Liver (tissue), 10 donors: Measurements from ENCODE around the gene LRCH4. TPM values are rescaled to one million over a fixed set of nuclear protein-coding genes. Genes with fewer than 3 reads are reported as not detected.
"Not testable (repeated sequence)": the region's sequence is repeated elsewhere in the genome, so short reads cannot be mapped to it uniquely, and the experiment has no call there.

ENCODE experiments used
- DNase-seq: peaks from one replicate; pipeline ENCODE4 v3.0.0-alpha.2; 2017; ENCODE audit warnings: low spot score
- H3K27ac ChIP-seq, 2 donors: one replicate each; pipeline ENCODE4 v1.7.0; 2013; ENCODE audit warnings: inconsistent platforms in 2 of 2, low read length in 2 of 2, control low read depth in 1 of 2, low read depth in 1 of 2, mild to moderate bottlenecking in 1 of 2
- H3K27me3 ChIP-seq, 4 donors: one replicate each; pipeline versions ENCODE4 v1.6.1 to v1.7.0; 2013; ENCODE audit warnings: low read length in 3 of 4, inconsistent platforms in 1 of 4, mild to moderate bottlenecking in 1 of 4, moderate library complexity in 1 of 4; ENCODE audit not compliant: control insufficient read depth in 4 of 4, insufficient read depth in 4 of 4
- H3K36me3 ChIP-seq, 4 donors: one replicate each; pipeline versions ENCODE4 v1.6.1 to v1.7.0; 2013; ENCODE audit warnings: low read length in 3 of 4, mild to moderate bottlenecking in 3 of 4, low read depth in 1 of 4, moderate library complexity in 1 of 4; ENCODE audit not compliant: control insufficient read depth in 4 of 4, insufficient read depth in 3 of 4
- H3K4me1 ChIP-seq, 4 donors: one replicate each; pipeline versions ENCODE4 v1.6.1 to v1.7.0; 2013; ENCODE audit warnings: low read length in 3 of 4, mild to moderate bottlenecking in 3 of 4, moderate library complexity in 1 of 4; ENCODE audit not compliant: control insufficient read depth in 4 of 4, insufficient read depth in 4 of 4
- H3K4me3 ChIP-seq, 3 donors: one replicate each; pipeline versions ENCODE4 v1.6.1 to v1.7.0; 2013; ENCODE audit warnings: low read length in 3 of 3, control low read depth in 1 of 3, low read depth in 1 of 3, mild to moderate bottlenecking in 1 of 3
- H3K9ac ChIP-seq, 2 donors: one replicate each; pipeline ENCODE4 v1.7.0; 2013; ENCODE audit warnings: low read length in 2 of 2, mild to moderate bottlenecking in 2 of 2, moderate library complexity in 2 of 2, control low read depth in 1 of 2, low read depth in 1 of 2
- H3K9me3 ChIP-seq, 4 donors: one replicate each; pipeline versions ENCODE4 v1.6.1 to v1.7.0; 2013; ENCODE audit warnings: low read length in 3 of 4; ENCODE audit not compliant: control insufficient read depth in 4 of 4
- HNF4A ChIP-seq, 2 donors: conservative IDR thresholded peaks; 2 replicates each; pipeline ENCODE4 v1.6.1; 2016; ENCODE audit warnings: antibody characterized with exemption in 2 of 2, mild to moderate bottlenecking in 2 of 2
- RXRA ChIP-seq, 2 donors: IDR thresholded peaks; 2 replicates each; pipeline ENCODE4 v1.6.1; 2017 to 2018; ENCODE audit warnings: antibody characterized with exemption in 2 of 2, mild to moderate bottlenecking in 1 of 2
- YY1 ChIP-seq: IDR thresholded peaks from 2 replicates; pipeline ENCODE4 v1.6.1; 2016; ENCODE audit warnings: antibody characterized with exemption, mild to moderate bottlenecking
- WGBS: extraction: QIAGEN DNeasy Blood & Tissue Kit; methylation state at CpG from one replicate; pipeline ENCODE4 v1.1.7; 2013; 5-methylcytosine and 5-hydroxymethylcytosine counted together
- polyA plus RNA-seq, 2 donors: library from polyadenylated mRNA; stranded (reverse) in 1 of 2; unstranded in 1 of 2; fragments of 200-250 nt in 1 of 2; fragments of >200 nt in 1 of 2; fragmentation: Nextera tagmentation in 1 of 2; extraction: Ambion mirVana in 1 of 2; gene quantifications; one replicate each; pipeline versions ENCODE4 v1.2.1 to v1.2.3, GENCODE V29; 2013 to 2015
- small RNA-seq: library from RNA; depleted of rRNA; stranded (forward); fragments of <200 nt; gene quantifications from one replicate; pipeline ENCODE3, GENCODE V24; 2014
- total RNA-seq, 2 donors: library from RNA; depleted of rRNA; stranded (reverse); fragments of >200 nt; gene quantifications; one replicate each; pipeline ENCODE4 v1.2.3, GENCODE V29; 2014
- TF ChIP-seq, protein P1 (sequence below): IDR thresholded peaks from 2 replicates; pipeline ENCODE4 v1.6.1; 2016; ENCODE audit warnings: antibody characterized with exemption
- TF ChIP-seq, protein P2 (sequence below): IDR thresholded peaks from 2 replicates; pipeline ENCODE4 v1.6.1; 2016; ENCODE audit warnings: antibody characterized with exemption, mild to moderate bottlenecking
- donor health status: healthy.
- donor health status: healthy.
- donor health status: healthy.
- donor health status: healthy.
- donor health status: healthy.

Gene LRCH4
- total and polyA plus RNA-seq, 4 donors, result 8.2 to 25.8 (median 13.0) TPM

DNA sequence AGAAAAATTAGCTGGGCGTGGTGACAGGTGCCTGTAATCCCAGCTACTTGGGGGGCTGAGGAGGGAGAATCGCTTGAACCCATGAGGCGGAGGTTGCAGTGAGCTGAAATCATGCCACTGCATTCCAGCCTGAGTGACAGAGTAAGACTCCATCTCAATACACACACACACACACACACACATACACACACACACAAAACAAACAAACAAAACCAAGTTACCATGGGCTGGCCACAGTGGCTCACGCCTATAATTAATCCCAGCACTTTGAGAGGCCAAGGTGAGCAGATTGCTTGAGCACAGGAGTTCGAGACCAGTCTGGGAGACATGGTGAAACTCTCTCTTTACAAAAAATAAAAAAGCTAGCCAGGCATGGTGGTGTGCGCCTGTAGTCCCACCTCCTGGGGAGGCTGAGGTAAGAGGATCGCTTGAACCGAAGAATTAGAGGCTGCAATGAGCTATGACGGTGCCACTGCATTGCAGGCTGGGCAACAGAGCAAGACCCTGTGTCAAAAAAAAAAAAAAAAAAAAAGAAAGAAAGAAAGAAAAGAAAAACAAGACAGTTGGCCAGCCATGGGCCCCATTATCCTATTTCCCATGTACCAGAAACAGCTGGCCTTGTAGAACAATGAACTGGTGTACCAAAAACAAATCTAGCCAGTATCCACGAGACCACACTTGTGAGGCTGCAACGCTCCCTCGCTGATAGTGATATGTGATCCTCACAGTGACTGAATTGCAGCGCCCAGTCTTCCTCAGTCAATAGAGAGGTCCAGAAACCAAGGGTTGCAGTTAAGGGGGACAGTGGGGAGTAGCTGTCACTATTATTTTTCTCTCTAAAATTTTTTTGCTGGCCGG is 53.5 kb downstream of the LRCH4 start:
- H3K4me1 ChIP-seq, result peaks cover 5 to 11% (median 9%) of the 10 kb centered on the region in 4 donors
- no peak overlapping the region for H3K27ac ChIP-seq
- H3K36me3 ChIP-seq, result no peaks in the 10 kb centered on the region
- H3K9me3 ChIP-seq, result no peaks in the 10 kb centered on the region
- no peaks in the 10 kb centered on the region for H3K27me3 ChIP-seq
- no peak overlapping the region for H3K9ac ChIP-seq
- H3K4me3 ChIP-seq, result no peak overlapping the region
- no peak for DNase-seq
- TF ChIP-seq, protein P1, sequence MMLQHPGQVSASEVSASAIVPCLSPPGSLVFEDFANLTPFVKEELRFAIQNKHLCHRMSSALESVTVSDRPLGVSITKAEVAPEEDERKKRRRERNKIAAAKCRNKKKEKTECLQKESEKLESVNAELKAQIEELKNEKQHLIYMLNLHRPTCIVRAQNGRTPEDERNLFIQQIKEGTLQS, result no peak
- TF ChIP-seq YY1, result no peak
- TF ChIP-seq, protein P2, sequence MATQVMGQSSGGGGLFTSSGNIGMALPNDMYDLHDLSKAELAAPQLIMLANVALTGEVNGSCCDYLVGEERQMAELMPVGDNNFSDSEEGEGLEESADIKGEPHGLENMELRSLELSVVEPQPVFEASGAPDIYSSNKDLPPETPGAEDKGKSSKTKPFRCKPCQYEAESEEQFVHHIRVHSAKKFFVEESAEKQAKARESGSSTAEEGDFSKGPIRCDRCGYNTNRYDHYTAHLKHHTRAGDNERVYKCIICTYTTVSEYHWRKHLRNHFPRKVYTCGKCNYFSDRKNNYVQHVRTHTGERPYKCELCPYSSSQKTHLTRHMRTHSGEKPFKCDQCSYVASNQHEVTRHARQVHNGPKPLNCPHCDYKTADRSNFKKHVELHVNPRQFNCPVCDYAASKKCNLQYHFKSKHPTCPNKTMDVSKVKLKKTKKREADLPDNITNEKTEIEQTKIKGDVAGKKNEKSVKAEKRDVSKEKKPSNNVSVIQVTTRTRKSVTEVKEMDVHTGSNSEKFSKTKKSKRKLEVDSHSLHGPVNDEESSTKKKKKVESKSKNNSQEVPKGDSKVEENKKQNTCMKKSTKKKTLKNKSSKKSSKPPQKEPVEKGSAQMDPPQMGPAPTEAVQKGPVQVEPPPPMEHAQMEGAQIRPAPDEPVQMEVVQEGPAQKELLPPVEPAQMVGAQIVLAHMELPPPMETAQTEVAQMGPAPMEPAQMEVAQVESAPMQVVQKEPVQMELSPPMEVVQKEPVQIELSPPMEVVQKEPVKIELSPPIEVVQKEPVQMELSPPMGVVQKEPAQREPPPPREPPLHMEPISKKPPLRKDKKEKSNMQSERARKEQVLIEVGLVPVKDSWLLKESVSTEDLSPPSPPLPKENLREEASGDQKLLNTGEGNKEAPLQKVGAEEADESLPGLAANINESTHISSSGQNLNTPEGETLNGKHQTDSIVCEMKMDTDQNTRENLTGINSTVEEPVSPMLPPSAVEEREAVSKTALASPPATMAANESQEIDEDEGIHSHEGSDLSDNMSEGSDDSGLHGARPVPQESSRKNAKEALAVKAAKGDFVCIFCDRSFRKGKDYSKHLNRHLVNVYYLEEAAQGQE, result no peak
- TF ChIP-seq RXRA (IDR thresholded peaks at IDR 0.05), result no peak
- WGBS, result 94% methylated on average over 14 of the region's 14 CpGs

DNA sequence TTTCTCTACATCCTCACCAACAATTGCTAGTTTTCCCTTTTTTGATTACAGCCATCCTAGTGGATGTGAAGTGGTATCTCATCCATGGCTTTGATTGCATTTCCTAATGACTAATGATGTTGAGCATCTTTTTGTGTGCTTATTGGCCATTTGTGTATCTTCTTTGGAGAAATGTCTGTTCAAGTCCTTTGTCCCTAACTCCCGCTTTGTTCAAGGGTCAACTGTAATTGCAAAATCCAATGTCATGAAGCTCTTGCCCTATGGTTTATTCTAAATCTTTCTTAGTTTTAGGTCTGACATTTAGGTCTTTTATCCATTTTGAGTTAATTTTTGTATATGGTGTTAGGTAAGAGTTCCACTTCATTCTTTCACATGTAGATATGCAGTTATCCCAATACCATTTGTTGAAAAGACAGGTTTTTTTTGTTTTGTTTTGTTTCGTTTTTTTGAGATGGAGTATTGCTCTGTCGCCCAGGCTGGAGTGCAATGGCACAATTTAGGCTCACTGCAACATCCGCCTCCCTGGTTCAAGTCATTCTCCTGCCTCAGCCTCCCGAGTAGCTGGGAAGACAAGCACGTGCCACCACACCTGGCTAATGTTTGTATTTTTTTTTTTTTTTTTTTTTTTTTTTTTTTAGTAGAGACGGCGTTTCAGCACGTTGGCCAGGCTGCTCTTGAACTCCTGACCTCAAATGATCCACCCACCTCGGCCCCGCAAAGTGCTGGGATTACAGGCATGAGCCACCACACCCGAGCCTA is 57.6 kb downstream of the LRCH4 start:
- not testable (repeated sequence) for H3K36me3 ChIP-seq, H3K9ac ChIP-seq, H3K4me3 ChIP-seq, H3K4me1 ChIP-seq, H3K9me3 ChIP-seq, H3K27me3 ChIP-seq, DNase-seq, H3K27ac ChIP-seq
- peak in 1 of 2 donors; percentile 45 for TF ChIP-seq HNF4A (conservative IDR thresholded peaks at IDR 0.05)
- WGBS, result 39% methylated on average over 12 of the region's 12 CpGs

Small RNA genes within 50 kb of the gene (small RNA-seq; reads per million reads assigned to genes)
- gene RN7SL416P, result not detected
- not detected for gene SAP25

Other genes starting within 250 kb of the LRCH4 start
- gene PILRB, start 228.0 kb downstream of the LRCH4 start, total RNA-seq, result 10 to 100 TPM in 1 of 2 donors, 1 to 10 TPM in 1; 6.0 to 50.8 TPM
- 10 to 100 TPM; 12.2 to 16.5 TPM for gene PILRB, start 228.0 kb downstream of the LRCH4 start, polyA plus RNA-seq
- 1 to 10 TPM; 2.8 to 3.5 TPM for gene PILRA, start 212.6 kb downstream of the LRCH4 start, total RNA-seq
- 1 to 10 TPM; 1.5 to 3.5 TPM for gene PILRA, start 212.6 kb downstream of the LRCH4 start, polyA plus RNA-seq
- gene ZCWPW1, start 157.4 kb downstream of the LRCH4 start, total RNA-seq, result 1 to 10 TPM; 1.4 to 2.3 TPM
- gene ZCWPW1, start 157.4 kb downstream of the LRCH4 start, polyA plus RNA-seq, result 1 to 10 TPM; 3.3 TPM
- 10 to 100 TPM; 13.5 to 19.6 TPM for gene MEPCE, start 156.3 kb downstream of the LRCH4 start, total RNA-seq
- 10 to 100 TPM in 1 of 2 donors, 1 to 10 TPM in 1; 6.7 to 21.8 TPM for gene MEPCE, start 156.3 kb downstream of the LRCH4 start, polyA plus RNA-seq
- 1 to 10 TPM; 6.6 to 7.4 TPM for gene PPP1R35, start 149.6 kb downstream of the LRCH4 start, total RNA-seq
- gene PPP1R35, start 149.6 kb downstream of the LRCH4 start, polyA plus RNA-seq, result 10 to 100 TPM in 1 of 2 donors, 1 to 10 TPM in 1; 7.8 to 12.2 TPM
- gene SPACDR, start 121.9 kb downstream of the LRCH4 start, total RNA-seq, result under 1 TPM; 0.17 to 0.33 TPM
- under 1 TPM in 1 of 2 donors, not detected in 1; 0.06 TPM for gene SPACDR, start 121.9 kb downstream of the LRCH4 start, polyA plus RNA-seq
- 10 to 100 TPM in 1 of 2 donors, 1 to 10 TPM in 1; 6.9 to 21.2 TPM for gene TSC22D4, start 106.9 kb downstream of the LRCH4 start, total RNA-seq
- gene TSC22D4, start 106.9 kb downstream of the LRCH4 start, polyA plus RNA-seq, result 10 to 100 TPM in 1 of 2 donors, 1 to 10 TPM in 1; 5.5 to 15.9 TPM
- gene NYAP1, start 102.2 kb downstream of the LRCH4 start, total RNA-seq, result under 1 TPM; 0.08 to 0.09 TPM
- gene NYAP1, start 102.2 kb downstream of the LRCH4 start, polyA plus RNA-seq, result under 1 TPM in 1 of 2 donors, not detected in 1; 0.29 TPM
- gene AGFG2, start 46.9 kb downstream of the LRCH4 start, total RNA-seq, result 10 to 100 TPM; 37.2 to 48.8 TPM
- 10 to 100 TPM; 37.4 to 47.2 TPM for gene AGFG2, start 46.9 kb downstream of the LRCH4 start, polyA plus RNA-seq
- gene SAP25, start 12.2 kb downstream of the LRCH4 start, total RNA-seq, result under 1 TPM in 1 of 2 donors, not detected in 1; 0.33 TPM
- gene SAP25, start 12.2 kb downstream of the LRCH4 start, polyA plus RNA-seq, result under 1 TPM; 0.56 to 0.84 TPM
- gene FBXO24, start 199 bp upstream of the LRCH4 start, total RNA-seq, result 1 to 10 TPM in 1 of 2 donors, under 1 TPM in 1; 0.67 to 1.3 TPM
- gene FBXO24, start 199 bp upstream of the LRCH4 start, polyA plus RNA-seq, result under 1 TPM; 0.25 to 0.32 TPM
- gene PCOLCE, start 16.2 kb upstream of the LRCH4 start, total RNA-seq, result 10 to 100 TPM in 1 of 2 donors, 1 to 10 TPM in 1; 6.7 to 13.1 TPM
- 10 to 100 TPM; 10.4 to 38.2 TPM for gene PCOLCE, start 16.2 kb upstream of the LRCH4 start, polyA plus RNA-seq
- gene MOSPD3, start 26.4 kb upstream of the LRCH4 start, total RNA-seq, result 1 to 10 TPM; 3.5 to 6.3 TPM
- gene MOSPD3, start 26.4 kb upstream of the LRCH4 start, polyA plus RNA-seq, result 10 to 100 TPM; 10.8 to 15.7 TPM
- 100 to 1,000 TPM; 276 to 358 TPM for gene TFR2, start 55.4 kb upstream of the LRCH4 start, total RNA-seq
- 100 to 1,000 TPM; 354 to 663 TPM for gene TFR2, start 55.4 kb upstream of the LRCH4 start, polyA plus RNA-seq
- not detected for gene ACTL6B, start 70.3 kb upstream of the LRCH4 start, total RNA-seq
- not detected for gene ACTL6B, start 70.3 kb upstream of the LRCH4 start, polyA plus RNA-seq
- 10 to 100 TPM; 57.9 to 88.5 TPM for gene GNB2, start 87.6 kb upstream of the LRCH4 start, total RNA-seq
- gene GNB2, start 87.6 kb upstream of the LRCH4 start, polyA plus RNA-seq, result 100 to 1,000 TPM in 1 of 2 donors, 10 to 100 TPM in 1; 37.6 to 133 TPM
- gene GIGYF1, start 108.1 kb upstream of the LRCH4 start, total RNA-seq, result 10 to 100 TPM; 12.7 TPM
- gene GIGYF1, start 108.1 kb upstream of the LRCH4 start, polyA plus RNA-seq, result 1 to 10 TPM; 6.8 to 7.5 TPM
- 10 to 100 TPM; 19.1 to 36.6 TPM for gene POP7, start 120.0 kb upstream of the LRCH4 start, total RNA-seq
- gene POP7, start 120.0 kb upstream of the LRCH4 start, polyA plus RNA-seq, result 10 to 100 TPM; 31.1 to 40.1 TPM
- gene EPO, start 134.3 kb upstream of the LRCH4 start, total RNA-seq, result 1 to 10 TPM; 1.3 to 1.5 TPM
- gene EPO, start 134.3 kb upstream of the LRCH4 start, polyA plus RNA-seq, result 10 to 100 TPM in 1 of 2 donors, 1 to 10 TPM in 1; 5.3 to 22.9 TPM
- under 1 TPM in 1 of 2 donors, not detected in 1; under 0.01 TPM for gene ZAN, start 147.5 kb upstream of the LRCH4 start, total RNA-seq
- gene ZAN, start 147.5 kb upstream of the LRCH4 start, polyA plus RNA-seq, result under 1 TPM in 1 of 2 donors, not detected in 1; 0.08 TPM
- gene EPHB4, start 241.4 kb upstream of the LRCH4 start, total RNA-seq, result 10 to 100 TPM; 48.6 to 53.0 TPM
- 10 to 100 TPM; 14.4 to 51.3 TPM for gene EPHB4, start 241.4 kb upstream of the LRCH4 start, polyA plus RNA-seq